IPS DF 4.7 (cell line): ENCODE results near the gene RNF212.

ENCODE experiments used
- DNase-seq: peaks from one replicate; pipeline ENCODE4 v3.0.0-alpha.2; 2013; ENCODE audit warnings: low spot score; ENCODE audit errors: extremely low read depth

Gene RNF212

DNA sequence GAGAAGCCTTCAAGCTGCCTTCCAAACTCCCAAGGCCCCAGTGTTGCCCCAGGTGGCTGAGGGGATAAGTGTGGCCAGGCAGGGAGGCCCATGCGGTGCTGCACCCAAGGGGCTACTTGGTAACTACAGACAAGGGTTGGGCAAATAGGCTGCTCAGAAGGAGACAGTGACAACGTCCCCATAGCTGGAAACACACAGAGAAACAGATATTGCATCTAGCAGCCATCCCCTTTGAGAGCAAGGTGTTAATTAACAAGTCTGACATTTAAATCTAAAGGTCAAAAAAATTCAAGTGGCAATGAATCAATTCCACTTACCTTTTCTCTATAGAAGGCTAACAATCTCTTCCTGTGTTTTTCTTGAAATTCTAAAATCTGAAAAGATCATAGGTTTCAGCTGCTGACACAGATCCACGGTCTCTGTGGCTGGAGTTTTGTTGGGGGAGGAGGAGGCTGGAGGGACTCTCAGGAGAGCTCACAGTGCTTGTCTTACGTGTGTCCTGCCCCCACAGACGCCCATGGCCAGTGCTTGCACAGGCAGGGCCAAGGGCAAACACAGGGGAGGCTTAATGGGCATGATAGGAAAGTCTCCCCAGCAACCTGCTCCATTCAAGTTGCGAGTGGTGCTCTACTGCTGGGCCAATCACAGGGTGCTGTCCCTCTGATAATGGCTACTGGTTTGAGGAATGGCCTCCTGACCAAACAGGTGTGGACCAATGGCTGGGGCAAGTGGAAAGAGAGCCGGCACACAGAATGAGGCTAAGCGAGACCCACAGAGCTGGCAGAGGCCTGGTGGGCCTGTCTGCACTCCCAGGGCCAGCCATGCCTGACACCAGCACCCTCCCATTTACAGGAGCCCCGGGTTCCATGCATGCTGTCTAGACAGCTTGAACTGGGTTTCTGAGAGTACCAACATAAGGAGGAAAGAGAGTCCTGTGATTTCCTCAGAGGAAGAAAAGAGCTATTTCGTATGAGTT is 22.6 kb downstream of the RNF212 start:
- no peak for DNase-seq

DNA sequence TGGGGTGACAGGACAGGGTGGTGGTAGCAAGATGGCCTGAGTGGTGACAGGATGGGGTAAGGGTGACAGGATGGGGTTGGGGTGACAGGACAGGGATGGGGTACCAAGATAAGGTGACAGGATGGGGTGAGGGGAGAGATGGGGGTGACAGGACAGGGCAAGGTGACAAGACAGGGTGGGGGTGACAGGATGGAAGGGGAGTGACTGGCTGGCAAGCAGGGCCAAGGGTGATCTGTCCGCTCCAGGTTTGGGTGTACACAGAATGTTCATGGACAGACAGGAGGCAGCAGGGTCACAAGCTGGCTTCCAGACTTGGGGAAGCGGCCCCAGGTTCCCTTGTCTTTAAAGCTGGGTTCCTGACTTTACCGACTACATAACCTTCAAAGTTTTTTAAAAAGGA is 23.3 kb downstream of the RNF212 start:
- no peak for DNase-seq

DNA sequence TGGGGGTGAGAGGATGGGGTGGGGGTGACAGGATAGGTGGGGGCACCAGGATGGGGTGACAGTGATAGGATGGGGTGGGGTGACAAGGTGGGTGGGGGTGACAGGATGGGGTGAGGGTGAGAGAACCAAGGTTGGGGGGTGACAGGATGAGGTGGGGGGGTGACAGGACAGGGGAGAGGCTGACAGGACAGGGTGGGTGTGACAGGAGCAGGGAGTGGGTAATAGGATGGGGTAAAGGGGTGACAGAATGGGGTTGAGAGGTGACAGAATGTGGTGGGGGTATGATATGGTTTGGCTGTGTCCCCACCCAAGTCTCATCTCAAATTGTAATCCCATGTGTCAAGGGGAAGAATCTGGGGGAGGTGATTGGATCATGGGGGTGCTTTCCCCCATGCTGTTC is 26.0 kb downstream of the RNF212 start:
- DNase-seq = no peak

DNA sequence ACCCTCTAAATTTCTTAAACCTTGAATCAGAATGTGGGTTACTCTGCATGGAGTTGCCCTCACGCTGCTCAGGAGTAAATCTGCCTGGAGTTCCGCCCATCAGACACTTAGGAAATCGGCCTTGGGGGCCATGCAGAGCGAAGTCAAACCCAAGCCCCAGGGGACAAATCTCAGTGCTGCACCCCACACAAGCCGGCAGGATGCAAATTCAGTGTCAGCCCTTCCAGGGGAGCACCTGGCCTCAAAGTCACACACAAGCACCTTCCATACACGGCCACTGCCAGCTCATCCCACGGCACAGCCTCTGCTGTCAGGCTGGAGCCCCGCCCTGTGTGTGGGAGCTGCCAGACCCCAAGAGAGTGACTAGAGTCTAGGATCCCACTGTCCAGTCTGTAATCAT is 27.4 kb downstream of the RNF212 start:
- no peak for DNase-seq

DNA sequence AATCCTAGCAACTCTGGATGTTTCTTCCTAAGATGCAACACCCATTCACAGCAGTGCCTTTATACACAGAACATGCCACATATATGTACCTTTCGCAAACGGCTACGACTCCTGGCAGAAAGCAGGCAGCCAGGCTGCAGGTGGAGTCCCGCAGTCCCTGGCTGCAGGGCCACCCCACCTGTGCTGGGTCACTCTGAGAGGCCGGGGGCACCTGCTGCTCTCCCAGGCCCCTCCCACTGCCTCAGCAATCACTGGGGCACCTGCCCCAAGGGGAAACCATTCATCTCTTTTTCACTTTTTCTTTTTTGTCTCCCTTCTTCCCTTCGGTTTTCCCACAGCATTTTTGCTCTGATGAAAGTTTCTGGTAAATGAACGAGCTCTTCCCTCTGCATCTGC is 28.0 kb downstream of the RNF212 start:
- no peak for DNase-seq

DNA sequence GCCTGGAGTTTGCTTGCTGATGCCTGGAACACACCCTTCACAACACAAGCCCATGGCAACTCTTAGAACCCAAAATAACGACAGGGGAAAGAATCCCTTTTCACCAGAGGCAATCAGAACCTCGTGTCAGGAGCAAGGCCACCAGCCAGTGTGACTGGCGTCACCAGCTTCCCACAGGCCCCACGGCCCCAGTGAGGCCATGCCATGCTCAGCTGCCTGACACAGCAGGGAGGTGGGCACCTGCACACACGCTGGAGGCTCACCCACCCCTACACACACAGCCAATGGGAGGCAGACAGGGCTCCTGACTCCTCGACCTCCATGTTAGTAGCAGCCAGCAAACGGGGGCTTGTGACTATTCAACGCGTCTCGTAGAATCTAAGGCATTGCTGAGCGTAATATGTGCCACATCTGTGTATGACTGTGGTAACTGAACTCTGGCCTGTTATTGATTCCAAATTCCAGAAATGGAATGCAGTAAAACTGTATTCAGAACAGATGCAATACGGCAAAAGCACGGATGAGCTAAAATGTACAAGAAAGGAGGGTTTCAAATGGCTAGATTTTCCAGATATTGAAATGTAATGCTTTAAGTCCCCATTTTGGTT is 28.5 kb downstream of the RNF212 start:
- no peak for DNase-seq

GRCh38 chr4:1084394-1084793 is 29.0 kb downstream of the RNF212 start:
- DNase-seq = no peak

- DNase-seq = no peak
These were observed 30.9 kb downstream of the RNF212 start for GRCh38 chr4:1082215-1083182.

DNA sequence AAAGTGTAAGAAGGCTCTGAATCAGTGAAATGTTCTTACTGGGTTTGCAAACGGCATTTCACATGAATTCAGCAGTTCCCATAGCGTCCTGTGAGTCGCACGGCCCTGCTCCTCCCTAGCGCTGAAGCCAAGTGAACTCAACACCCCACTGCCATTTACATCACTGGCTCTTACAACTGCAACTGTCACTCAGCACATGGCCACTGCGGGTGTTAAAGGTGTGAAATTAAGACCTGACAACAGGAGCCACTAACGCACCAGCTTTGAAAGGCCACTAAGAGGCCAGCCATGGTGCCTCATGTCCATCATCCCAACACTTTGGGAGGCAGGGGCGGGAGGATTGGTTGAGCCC is 31.7 kb downstream of the RNF212 start:
- DNase-seq = no peak

- no peak for DNase-seq
These were observed 32.2 kb downstream of the RNF212 start for GRCh38 chr4:1080961-1081688.

GRCh38 chr4:1080432-1080831 is 32.9 kb downstream of the RNF212 start:
- no peak for DNase-seq

DNA sequence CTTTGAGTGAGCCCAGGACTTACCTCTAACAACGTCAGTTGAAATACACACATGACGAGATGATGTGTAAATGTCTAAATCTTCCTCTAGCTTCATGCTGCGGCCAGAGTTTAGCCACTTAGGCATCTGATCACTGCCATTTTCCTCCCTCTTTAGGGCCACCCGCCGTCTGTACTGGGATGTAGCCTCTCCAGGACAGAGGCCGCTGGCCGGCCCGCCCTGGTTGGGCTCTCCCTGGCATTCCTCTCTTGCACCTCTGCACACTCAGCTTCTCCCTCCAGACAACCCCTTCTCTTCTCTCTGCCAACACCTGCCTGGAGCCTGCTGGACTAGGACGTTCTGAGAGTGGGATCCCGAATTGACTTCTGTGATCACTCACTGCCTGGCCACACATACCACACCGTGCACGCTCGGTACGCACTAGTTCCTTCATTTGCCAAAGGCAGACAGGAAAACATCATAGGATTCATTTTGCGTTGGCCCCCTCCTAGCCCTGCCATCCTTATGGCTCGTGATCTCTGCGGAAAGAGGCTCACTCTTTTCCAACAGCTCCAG is 33.6 kb downstream of the RNF212 start:
- DNase-seq = no peak

- no peak for DNase-seq
These were observed 34.9 kb downstream of the RNF212 start for GRCh38 chr4:1078490-1078889.

GRCh38 chr4:1077711-1078477 is 35.5 kb downstream of the RNF212 start:
- DNase-seq = no peak

DNA sequence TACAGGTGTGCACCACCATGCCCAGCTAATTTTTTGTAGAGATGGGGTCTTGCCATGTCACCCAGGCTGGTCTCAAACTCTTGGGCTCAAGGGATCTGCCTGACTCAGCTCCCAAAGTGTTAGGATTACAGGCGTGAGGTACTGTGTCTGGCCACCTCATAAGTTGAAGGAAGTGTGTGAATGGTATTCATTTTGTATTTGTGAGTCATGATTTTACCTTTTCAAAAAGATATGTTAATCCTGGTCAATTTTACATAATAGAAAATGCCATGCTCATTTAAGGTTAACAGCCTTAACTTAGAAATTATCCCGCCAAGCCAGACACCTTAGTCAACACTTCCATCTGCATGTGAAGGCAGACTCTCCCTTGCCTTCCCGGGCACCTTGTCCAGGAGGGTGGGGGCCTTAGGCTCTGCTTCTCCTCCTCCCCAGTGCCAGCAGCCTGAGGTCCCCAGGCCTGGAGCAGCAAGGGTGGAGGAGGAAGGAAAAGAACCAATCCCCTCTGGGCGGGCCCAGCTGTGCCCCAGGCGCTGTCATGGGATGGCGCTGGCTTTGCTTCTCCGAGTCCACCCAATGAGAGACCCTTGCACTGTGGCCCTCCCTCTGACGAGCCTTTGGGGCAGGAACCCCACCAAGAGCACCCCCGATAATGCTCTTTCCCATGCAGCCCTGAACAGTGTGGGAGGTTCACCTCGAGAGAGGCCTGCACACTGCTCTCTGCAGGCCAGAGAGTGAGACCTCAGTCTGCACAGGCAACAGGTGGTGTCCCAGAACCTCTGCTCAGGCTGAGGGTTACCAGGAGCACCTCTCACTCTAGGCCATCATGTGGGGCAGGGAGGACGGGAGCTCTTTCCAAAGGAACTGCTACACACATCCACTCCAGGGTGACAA is 37.3 kb downstream of the RNF212 start:
- no peak for DNase-seq

GRCh38 chr4:1075225-1075624 is 38.1 kb downstream of the RNF212 start:
- DNase-seq = no peak

DNA sequence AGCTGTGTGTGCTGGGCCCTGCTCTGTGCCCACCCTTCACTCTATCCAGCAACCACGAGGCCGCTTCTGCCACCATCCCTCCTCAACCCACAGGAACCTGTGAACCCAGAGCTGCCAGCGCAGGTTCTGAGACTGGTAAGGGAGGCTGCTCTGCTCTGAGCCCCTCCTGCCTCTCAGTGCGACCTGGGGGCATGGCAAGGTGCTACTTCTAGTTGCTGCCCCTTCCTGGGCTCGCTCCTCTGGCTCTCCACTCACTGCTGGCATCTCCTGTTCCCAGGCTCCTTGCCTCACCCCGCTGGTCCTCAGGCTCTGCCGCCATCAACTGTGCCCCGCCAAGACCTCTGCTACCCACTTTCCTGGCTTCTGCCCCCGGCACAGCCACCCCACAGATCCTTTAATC is 39.3 kb downstream of the RNF212 start:
- DNase-seq = no peak

DNA sequence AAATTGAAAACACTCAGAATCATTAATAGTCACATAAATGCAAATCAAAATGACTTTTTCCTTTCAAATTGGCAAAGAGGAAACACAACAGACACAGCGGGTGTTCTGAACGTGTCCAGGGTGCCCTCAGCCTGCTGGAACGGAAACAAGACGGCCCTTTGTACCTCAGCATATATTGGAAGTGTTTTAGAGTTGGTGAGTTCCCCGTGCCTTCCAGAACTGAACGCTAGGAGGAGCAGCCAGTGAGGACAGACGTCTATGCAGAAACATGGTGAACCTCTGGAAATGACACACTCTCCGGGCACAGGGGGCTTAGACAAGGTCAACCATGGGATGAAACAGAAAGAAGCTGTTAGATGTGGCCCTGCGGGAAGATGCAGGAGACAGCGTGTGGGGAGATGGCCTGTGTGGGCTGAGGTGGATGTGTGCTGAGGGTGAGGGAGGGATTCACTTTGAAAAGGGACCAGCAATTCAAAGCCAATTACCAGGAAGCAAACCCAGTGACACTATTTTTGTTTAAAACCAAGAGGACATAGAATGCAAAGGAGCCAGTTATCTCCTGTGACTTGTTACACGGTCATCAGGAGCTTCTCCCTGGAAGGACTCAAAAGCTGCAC is 40.4 kb downstream of the RNF212 start:
- no peak for DNase-seq

- DNase-seq = no peak
These were observed 44.0 kb downstream of the RNF212 start for GRCh38 chr4:1069394-1069793.
